GM21529 (cell line): ENCODE measurements around the gene OR52N2.

ENCODE experiments used
- ATAC-seq: cut with Tn5 transposase; IDR thresholded peaks from one replicate; pipeline ENCODE4 v1.9.1; 2021; ENCODE audit not compliant: unreplicated experiment

OR52N2 gene

GRCh38 chr11:5808500-5809121 lies at the start of gene OR52N2:
OR52N2 (plus strand) TSS chr11:5808924; CDS start chr11:5820336, 11,412 bp downstream.
- ATAC-seq, result peak; percentile 96

GRCh38 chr11:5767056-5767455 lies 41.7 kb upstream of the OR52N2 start:
- ATAC-seq, result no peak

- no peak for ATAC-seq
Observed at GRCh38 chr11:5783255-5783654, 25.5 kb upstream of the OR52N2 start, which contains the start of gene OR52N5. OR52N5 (minus strand) TSS chr11:5783355; CDS start chr11:5778634, 4,721 bp downstream.

- no peak for ATAC-seq
Observed at GRCh38 chr11:5791165-5791564, 17.6 kb upstream of the OR52N2 start, which contains the start of gene OR52N1. OR52N1 (minus strand) TSS chr11:5791265; CDS start chr11:5788816, 2,449 bp downstream.

GRCh38 chr11:5796541-5796940 lies 12.2 kb upstream of the OR52N2 start:
- no peak for ATAC-seq

GRCh38 chr11:5803982-5804381 lies 4.7 kb upstream of the OR52N2 start:
- no peak for ATAC-seq

GRCh38 chr11:5807580-5807979 lies 1.1 kb upstream of the OR52N2 start:
- ATAC-seq, result no peak

- peak; percentile 29 for ATAC-seq
Observed at GRCh38 chr11:5809122-5809519, 397 bp downstream of the OR52N2 start.

- no peak for ATAC-seq
Observed at GRCh38 chr11:5809905-5810795, 1.4 kb downstream of the OR52N2 start.

GRCh38 chr11:5815534-5815933 lies 6.8 kb downstream of the OR52N2 start:
- ATAC-seq, result peak; percentile 38

- peak; percentile 70 for ATAC-seq
Observed at GRCh38 chr11:5818245-5818886, 9.6 kb downstream of the OR52N2 start.

GRCh38 chr11:5831196-5831829 lies 22.6 kb downstream of the OR52N2 start:
- no peak for ATAC-seq

- no peak for ATAC-seq
Observed at GRCh38 chr11:5833446-5833845, 24.7 kb downstream of the OR52N2 start.

GRCh38 chr11:5837695-5838094 lies 29.0 kb downstream of the OR52N2 start:
- no peak for ATAC-seq

GRCh38 chr11:5841797-5842196 lies 33.1 kb downstream of the OR52N2 start, which contains the start of gene OR52E6:
OR52E6 (minus strand) TSS chr11:5841897; CDS start chr11:5841897, 0 bp downstream.
- ATAC-seq, result no peak

- ATAC-seq, result no peak
Observed at GRCh38 chr11:5846701-5847100, 38.0 kb downstream of the OR52N2 start.

GRCh38 chr11:5847711-5848110 lies 39.0 kb downstream of the OR52N2 start:
- ATAC-seq, result no peak

- ATAC-seq, result no peak
Observed at GRCh38 chr11:5851002-5851401, 42.3 kb downstream of the OR52N2 start.

- no peak for ATAC-seq
Observed at GRCh38 chr11:5857590-5857989, 48.9 kb downstream of the OR52N2 start, which contains the start of gene OR52E8. OR52E8 (minus strand) TSS chr11:5857690; CDS start chr11:5857690, 0 bp downstream.

- no peak for ATAC-seq
Observed at GRCh38 chr11:5865826-5866225, 57.1 kb downstream of the OR52N2 start.
